Right atrium auricular region (tissue), 2 donors: Measurements from ENCODE around the gene LAMC2. TPM values are rescaled to one million over a fixed set of nuclear protein-coding genes. Genes with fewer than 3 reads are reported as not detected.

ENCODE experiments used
- DNase-seq: peaks from one replicate; pipeline ENCODE4 v3.0.0-alpha.2; 2019; ENCODE audit warnings: low spot score
- H3K27ac ChIP-seq, 2 donors: fragments of 200-600 bp; sonication (generic); 1 replicate in 1 of 2; 2 replicates in 1 of 2; pipeline ENCODE4 v1.5.1; 2016 to 2019
- H3K27me3 ChIP-seq, 2 donors: fragments of 200-600 bp; sonication (generic); one replicate each; pipeline versions ENCODE4 v1.5.1 to v1.6.0; 2017 to 2019
- H3K36me3 ChIP-seq: fragments of 200-600 bp; sonication (generic); one replicate; pipeline ENCODE4 v1.5.1; 2016
- H3K4me1 ChIP-seq, 2 donors: fragments of 200-600 bp; sonication (generic); one replicate each; pipeline versions ENCODE4 v1.5.1 to v1.6.0; 2017 to 2019
- H3K4me3 ChIP-seq, 2 donors: fragments of 200-600 bp; sonication (generic); 1 replicate in 1 of 2; 2 replicates in 1 of 2; pipeline ENCODE4 v1.5.1; 2017 to 2019; ENCODE audit warnings: mild to moderate bottlenecking in 1 of 2, moderate library complexity in 1 of 2
- H3K9me3 ChIP-seq, 2 donors: fragments of 200-600 bp; sonication (generic); one replicate each; pipeline ENCODE4 v1.5.1; 2019
- total RNA-seq, 2 donors: library from RNA; depleted of rRNA; stranded (reverse); fragments of >200 nt; gene quantifications; one replicate each; pipeline ENCODE4 v1.1.0, GENCODE V29; 2016
- TF ChIP-seq, protein P1 (sequence below), 2 donors: fragments of 200-600 bp; sonication (generic); IDR thresholded peaks; one replicate each; pipeline ENCODE4 v1.5.1; 2019; ENCODE audit warnings: antibody characterized with exemption in 2 of 2

The LAMC2 gene
- total RNA-seq, 2 donors from 2014 or later, result 2.6 to 4.9 TPM

DNA sequence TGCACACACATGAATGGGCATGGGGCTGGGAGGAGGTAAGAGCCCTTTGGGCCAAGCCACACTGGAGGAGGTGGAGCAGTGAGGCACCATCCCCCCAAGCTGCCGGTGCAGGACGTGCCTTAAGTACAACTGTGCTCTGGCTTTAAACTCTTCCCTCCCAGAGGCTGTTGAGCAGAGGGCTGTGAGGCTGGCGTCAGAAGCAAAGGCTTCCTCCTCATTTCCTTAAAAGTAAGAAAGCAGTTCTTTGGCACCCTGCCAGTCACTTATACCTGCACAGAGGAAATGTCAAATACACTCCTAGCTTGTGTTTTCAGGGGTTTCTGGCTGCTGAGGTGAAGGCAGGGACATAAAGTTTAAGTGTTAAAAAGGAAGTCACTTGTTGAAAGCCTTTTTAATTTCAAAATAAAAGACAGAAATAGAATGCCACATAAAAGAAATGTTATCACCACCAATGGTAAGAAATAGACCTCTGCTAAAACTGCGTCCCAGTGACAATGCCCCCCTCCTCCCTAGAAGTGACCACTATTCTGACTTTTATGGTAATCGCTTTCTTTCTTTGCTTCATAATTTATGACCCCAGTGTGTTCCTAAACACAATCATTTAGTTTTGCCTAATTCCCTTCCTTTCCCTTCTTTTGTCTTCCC, 33.0 kb downstream of the LAMC2 start:
- TF ChIP-seq, protein P1, sequence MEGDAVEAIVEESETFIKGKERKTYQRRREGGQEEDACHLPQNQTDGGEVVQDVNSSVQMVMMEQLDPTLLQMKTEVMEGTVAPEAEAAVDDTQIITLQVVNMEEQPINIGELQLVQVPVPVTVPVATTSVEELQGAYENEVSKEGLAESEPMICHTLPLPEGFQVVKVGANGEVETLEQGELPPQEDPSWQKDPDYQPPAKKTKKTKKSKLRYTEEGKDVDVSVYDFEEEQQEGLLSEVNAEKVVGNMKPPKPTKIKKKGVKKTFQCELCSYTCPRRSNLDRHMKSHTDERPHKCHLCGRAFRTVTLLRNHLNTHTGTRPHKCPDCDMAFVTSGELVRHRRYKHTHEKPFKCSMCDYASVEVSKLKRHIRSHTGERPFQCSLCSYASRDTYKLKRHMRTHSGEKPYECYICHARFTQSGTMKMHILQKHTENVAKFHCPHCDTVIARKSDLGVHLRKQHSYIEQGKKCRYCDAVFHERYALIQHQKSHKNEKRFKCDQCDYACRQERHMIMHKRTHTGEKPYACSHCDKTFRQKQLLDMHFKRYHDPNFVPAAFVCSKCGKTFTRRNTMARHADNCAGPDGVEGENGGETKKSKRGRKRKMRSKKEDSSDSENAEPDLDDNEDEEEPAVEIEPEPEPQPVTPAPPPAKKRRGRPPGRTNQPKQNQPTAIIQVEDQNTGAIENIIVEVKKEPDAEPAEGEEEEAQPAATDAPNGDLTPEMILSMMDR (IDR thresholded peaks at IDR 0.05), result no peak
- H3K4me3 ChIP-seq, result no peak overlapping the region
- peaks cover 0 to 18% of the 10 kb centered on the region in 2 donors for H3K4me1 ChIP-seq
- H3K36me3 ChIP-seq, result no peaks in the 10 kb centered on the region
- no peaks in the 10 kb centered on the region for H3K9me3 ChIP-seq
- DNase-seq, result no peak
- no peaks in the 10 kb centered on the region for H3K27me3 ChIP-seq
- peak overlapping the region; percentile 61 to 74 for H3K27ac ChIP-seq

DNA sequence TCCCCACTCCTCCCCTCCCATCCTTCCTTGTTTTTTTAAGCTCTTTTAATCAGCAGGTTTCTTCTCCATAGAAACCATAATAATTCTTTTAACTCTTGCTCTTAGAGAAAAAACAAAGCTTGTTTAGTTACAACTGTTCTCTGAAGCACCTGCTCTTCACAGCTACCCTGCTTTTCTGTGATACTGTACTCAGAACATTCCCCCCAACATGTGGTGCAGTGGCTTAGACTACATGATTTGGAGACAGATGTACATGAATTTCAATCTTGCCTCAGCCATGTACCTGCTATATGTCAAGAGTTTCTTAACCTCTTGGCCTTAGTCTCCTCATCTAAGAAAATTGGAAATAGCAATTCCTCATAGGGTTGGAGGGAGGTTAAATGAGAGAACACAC, 33.5 kb downstream of the LAMC2 start:
- H3K36me3 ChIP-seq, result no peaks in the 10 kb centered on the region
- TF ChIP-seq, protein P1 (IDR thresholded peaks at IDR 0.05), result no peak
- H3K9me3 ChIP-seq, result no peaks in the 10 kb centered on the region
- no peak overlapping the region for H3K4me3 ChIP-seq
- peaks cover 0 to 18% of the 10 kb centered on the region in 2 donors for H3K4me1 ChIP-seq
- H3K27me3 ChIP-seq, result no peaks in the 10 kb centered on the region
- DNase-seq, result no peak
- no peak overlapping the region for H3K27ac ChIP-seq

DNA sequence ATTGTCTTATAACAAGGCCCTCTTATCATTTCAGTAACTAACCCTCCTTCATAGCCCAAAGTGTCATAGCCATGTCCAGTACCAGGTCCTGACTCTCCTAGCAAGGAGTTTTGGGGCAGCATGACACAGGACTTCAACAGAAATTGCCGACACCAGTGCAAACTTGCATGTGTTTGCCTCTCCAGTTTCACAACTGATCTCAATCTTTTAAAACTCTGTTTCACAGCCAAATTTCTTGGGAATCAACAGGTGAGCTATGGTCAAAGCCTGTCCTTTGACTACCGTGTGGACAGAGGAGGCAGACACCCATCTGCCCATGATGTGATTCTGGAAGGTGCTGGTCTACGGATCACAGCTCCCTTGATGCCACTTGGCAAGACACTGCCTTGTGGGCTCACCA, 36.8 kb downstream of the LAMC2 start:
- H3K4me3 ChIP-seq, result no peak overlapping the region
- no peaks in the 10 kb centered on the region for H3K27me3 ChIP-seq
- no peaks in the 10 kb centered on the region for H3K36me3 ChIP-seq
- DNase-seq, result no peak
- H3K9me3 ChIP-seq, result no peaks in the 10 kb centered on the region
- H3K4me1 ChIP-seq, result peaks cover 0 to 17% of the 10 kb centered on the region in 2 donors
- H3K27ac ChIP-seq, result no peak overlapping the region
- TF ChIP-seq, protein P1 (IDR thresholded peaks at IDR 0.05), result no peak

DNA sequence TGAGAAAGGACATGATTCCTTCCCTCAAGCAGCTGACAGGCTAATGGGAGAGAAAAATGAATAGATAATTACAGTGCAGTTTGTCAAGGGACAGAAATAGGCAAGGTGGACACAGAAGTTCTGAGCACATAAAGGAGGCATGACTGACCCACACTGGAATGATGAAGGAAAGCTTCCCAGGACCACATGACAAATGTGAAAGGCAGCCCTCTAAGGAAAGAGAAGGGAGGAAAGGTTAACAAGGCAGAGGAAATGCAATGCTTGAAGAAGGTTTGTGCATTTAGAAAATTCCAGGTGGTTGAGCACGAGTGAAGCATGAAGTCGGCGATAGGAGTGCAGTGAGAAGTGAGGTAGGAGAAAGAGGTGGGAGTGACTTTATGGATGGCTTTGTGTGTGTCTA, 37.4 kb downstream of the LAMC2 start:
- Histone ChIP-seq H3K4me1 (peaks cover 0 to 11% of the 10 kb centered on the region in 2 donors), H3K4me3 (no peak overlapping the region), H3K36me3 (no peaks in the 10 kb centered on the region), H3K27ac (no peak overlapping the region), H3K27me3 (no peaks in the 10 kb centered on the region), H3K9me3 (no peaks in the 10 kb centered on the region)
- TF ChIP-seq, protein P1 (IDR thresholded peaks at IDR 0.05), result no peak
- no peak for DNase-seq

DNA sequence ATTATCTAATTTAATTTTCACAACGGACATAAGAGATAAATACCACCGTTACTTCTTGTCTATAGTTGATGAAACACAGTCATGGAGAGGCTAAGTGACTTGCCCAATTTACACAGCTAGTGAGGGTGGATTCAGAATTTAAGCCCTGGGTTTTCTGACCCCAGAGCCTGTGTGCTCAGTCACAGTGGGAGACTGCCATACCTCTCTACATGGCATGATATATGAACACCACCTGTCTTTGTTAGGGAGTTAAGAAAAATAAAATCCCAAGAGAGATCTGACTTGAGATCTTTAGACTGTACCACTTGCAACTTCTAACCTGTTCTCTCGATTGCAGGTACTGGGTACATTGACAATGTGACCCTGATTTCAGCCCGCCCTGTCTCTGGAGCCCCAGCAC, 40.3 kb downstream of the LAMC2 start:
- H3K4me3 ChIP-seq, result no peak overlapping the region
- H3K36me3 ChIP-seq, result no peaks in the 10 kb centered on the region
- no peak overlapping the region for H3K27ac ChIP-seq
- no peak for DNase-seq
- TF ChIP-seq, protein P1 (IDR thresholded peaks at IDR 0.05), result no peak
- no peaks in the 10 kb centered on the region for H3K9me3 ChIP-seq
- no peaks in the 10 kb centered on the region for H3K27me3 ChIP-seq
- no peaks in the 10 kb centered on the region for H3K4me1 ChIP-seq

DNA sequence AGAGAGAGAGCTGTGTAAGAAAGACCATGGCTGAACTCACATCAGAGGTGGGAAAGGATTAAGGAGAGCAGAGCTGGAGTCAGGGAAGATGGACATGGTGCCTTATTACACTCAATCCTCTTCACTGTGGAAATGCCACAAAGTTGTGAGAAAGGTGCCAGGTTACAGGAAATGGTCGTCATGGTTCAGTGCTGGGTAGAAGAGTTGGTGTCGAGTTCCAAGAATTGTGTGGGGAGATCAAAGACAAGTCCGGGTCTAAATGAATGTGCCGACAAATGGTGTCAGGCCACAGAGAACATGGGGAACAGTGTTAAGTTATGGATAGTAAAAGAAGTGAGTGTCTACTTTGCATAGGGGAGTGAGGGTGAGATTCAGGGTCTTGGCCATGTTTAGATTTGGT, 40.9 kb downstream of the LAMC2 start:
- H3K4me3 ChIP-seq, result no peak overlapping the region
- no peaks in the 10 kb centered on the region for H3K27me3 ChIP-seq
- H3K36me3 ChIP-seq, result no peaks in the 10 kb centered on the region
- DNase-seq, result peak; percentile 40
- no peak overlapping the region for H3K27ac ChIP-seq
- H3K9me3 ChIP-seq, result no peaks in the 10 kb centered on the region
- TF ChIP-seq, protein P1 (IDR thresholded peaks at IDR 0.05), result no peak
- H3K4me1 ChIP-seq, result no peaks in the 10 kb centered on the region
